Measurements from ENCODE around the gene SARS2.
"Not testable (repeated sequence)": the region's sequence is repeated elsewhere in the genome, so short reads cannot be mapped to it uniquely, and the experiment has no call there.

The SARS2 gene

GRCh38 chr19:38966149-38966548 lies 35.6 kb upstream of the SARS2 start:
- not testable (repeated sequence) for H2AFZ ChIP-seq (ENCODE audit: low read length, unreplicated experiment); H3K27me3 ChIP-seq (ENCODE audit: insufficient read depth, low read length); H3K27ac ChIP-seq (ENCODE audit: low read depth, low read length); H3K4me1 ChIP-seq (ENCODE audit: control insufficient read depth, insufficient read depth, low read length, unreplicated experiment); H3K79me2 ChIP-seq (ENCODE audit: control insufficient read depth, insufficient read depth, low read length, unreplicated experiment); H3K36me3 ChIP-seq (ENCODE audit: insufficient read depth, low read length); H3K4me3 ChIP-seq (ENCODE audit: low read depth, low read length)

GRCh38 chr19:38964738-38965137 lies 34.2 kb upstream of the SARS2 start:
- Histone ChIP-seq H3K27me3 (ENCODE audit: insufficient read depth, low read length) (no peaks in the 10 kb centered on the region), H3K79me2 (ENCODE audit: control insufficient read depth, insufficient read depth, low read length, unreplicated experiment) (no peaks in the 10 kb centered on the region), H2AFZ (ENCODE audit: low read length, unreplicated experiment) (no peak overlapping the region), H3K27ac (ENCODE audit: low read depth, low read length) (no peak overlapping the region), H3K36me3 (ENCODE audit: insufficient read depth, low read length) (no peaks in the 10 kb centered on the region), H3K4me1 (ENCODE audit: control insufficient read depth, insufficient read depth, low read length, unreplicated experiment) (no peaks in the 10 kb centered on the region), H3K4me3 (ENCODE audit: low read depth, low read length) (no peak overlapping the region)

- Histone ChIP-seq H2AFZ (ENCODE audit: low read length, unreplicated experiment) (no peak overlapping the region), H3K4me3 (ENCODE audit: low read depth, low read length) (no peak overlapping the region), H3K27ac (ENCODE audit: low read depth, low read length) (no peak overlapping the region), H3K79me2 (ENCODE audit: control insufficient read depth, insufficient read depth, low read length, unreplicated experiment) (no peaks in the 10 kb centered on the region), H3K4me1 (ENCODE audit: control insufficient read depth, insufficient read depth, low read length, unreplicated experiment) (no peaks in the 10 kb centered on the region), H3K27me3 (ENCODE audit: insufficient read depth, low read length) (no peaks in the 10 kb centered on the region), H3K36me3 (ENCODE audit: insufficient read depth, low read length) (no peaks in the 10 kb centered on the region)
These were observed 29.1 kb upstream of the SARS2 start for GRCh38 chr19:38959618-38960017.

GRCh38 chr19:38958301-38958700 lies 27.7 kb upstream of the SARS2 start:
- H3K4me3 ChIP-seq (ENCODE audit: low read depth, low read length), result no peak overlapping the region
- H3K79me2 ChIP-seq (ENCODE audit: control insufficient read depth, insufficient read depth, low read length, unreplicated experiment), result no peaks in the 10 kb centered on the region
- H3K36me3 ChIP-seq (ENCODE audit: insufficient read depth, low read length), result no peaks in the 10 kb centered on the region
- H3K27me3 ChIP-seq (ENCODE audit: insufficient read depth, low read length), result no peaks in the 10 kb centered on the region
- H3K27ac ChIP-seq (ENCODE audit: low read depth, low read length), result no peak overlapping the region
- H2AFZ ChIP-seq (ENCODE audit: low read length, unreplicated experiment), result no peak overlapping the region
- no peaks in the 10 kb centered on the region for H3K4me1 ChIP-seq (ENCODE audit: control insufficient read depth, insufficient read depth, low read length, unreplicated experiment)

- no peak overlapping the region for H3K27ac ChIP-seq (ENCODE audit: low read depth, low read length)
- no peaks in the 10 kb centered on the region for H3K27me3 ChIP-seq (ENCODE audit: insufficient read depth, low read length)
- H3K4me1 ChIP-seq (ENCODE audit: control insufficient read depth, insufficient read depth, low read length, unreplicated experiment), result no peaks in the 10 kb centered on the region
- no peaks in the 10 kb centered on the region for H3K79me2 ChIP-seq (ENCODE audit: control insufficient read depth, insufficient read depth, low read length, unreplicated experiment)
- H3K4me3 ChIP-seq (ENCODE audit: low read depth, low read length), result no peak overlapping the region
- no peak overlapping the region for H2AFZ ChIP-seq (ENCODE audit: low read length, unreplicated experiment)
- H3K36me3 ChIP-seq (ENCODE audit: insufficient read depth, low read length), result no peaks in the 10 kb centered on the region
These were observed 25.7 kb upstream of the SARS2 start for GRCh38 chr19:38956264-38956663.

- Histone ChIP-seq H3K4me1 (ENCODE audit: control insufficient read depth, insufficient read depth, low read length, unreplicated experiment) (no peaks in the 10 kb centered on the region), H3K36me3 (ENCODE audit: insufficient read depth, low read length) (no peaks in the 10 kb centered on the region), H3K4me3 (ENCODE audit: low read depth, low read length) (no peak overlapping the region), H3K27me3 (ENCODE audit: insufficient read depth, low read length) (no peaks in the 10 kb centered on the region), H3K79me2 (ENCODE audit: control insufficient read depth, insufficient read depth, low read length, unreplicated experiment) (no peaks in the 10 kb centered on the region), H2AFZ (ENCODE audit: low read length, unreplicated experiment) (no peak overlapping the region), H3K27ac (ENCODE audit: low read depth, low read length) (no peak overlapping the region)
These were observed 23.1 kb upstream of the SARS2 start for GRCh38 chr19:38953677-38954076.

GRCh38 chr19:38952395-38953165 lies 22.0 kb upstream of the SARS2 start:
- Histone ChIP-seq H3K27ac (ENCODE audit: low read depth, low read length) (no peak overlapping the region), H3K4me1 (ENCODE audit: control insufficient read depth, insufficient read depth, low read length, unreplicated experiment) (no peaks in the 10 kb centered on the region), H3K4me3 (ENCODE audit: low read depth, low read length) (no peak overlapping the region), H3K27me3 (ENCODE audit: insufficient read depth, low read length) (no peaks in the 10 kb centered on the region), H2AFZ (ENCODE audit: low read length, unreplicated experiment) (no peak overlapping the region), H3K36me3 (ENCODE audit: insufficient read depth, low read length) (no peaks in the 10 kb centered on the region), H3K79me2 (ENCODE audit: control insufficient read depth, insufficient read depth, low read length, unreplicated experiment) (no peaks in the 10 kb centered on the region)

- Histone ChIP-seq H3K4me1 (ENCODE audit: control insufficient read depth, insufficient read depth, low read length, unreplicated experiment) (no peaks in the 10 kb centered on the region), H3K27ac (ENCODE audit: low read depth, low read length) (no peak overlapping the region), H3K79me2 (ENCODE audit: control insufficient read depth, insufficient read depth, low read length, unreplicated experiment) (no peaks in the 10 kb centered on the region), H3K4me3 (ENCODE audit: low read depth, low read length) (no peak overlapping the region), H3K36me3 (ENCODE audit: insufficient read depth, low read length) (0 out of 2 replicates have a peak, but pooled peaks cover 4% of the 10 kb centered on the region), H3K27me3 (ENCODE audit: insufficient read depth, low read length) (no peaks in the 10 kb centered on the region), H2AFZ (ENCODE audit: low read length, unreplicated experiment) (no peak overlapping the region)
These were observed 20.6 kb upstream of the SARS2 start for GRCh38 chr19:38951187-38951586.

GRCh38 chr19:38949580-38950367 lies 19.2 kb upstream of the SARS2 start:
- Histone ChIP-seq H3K79me2 (ENCODE audit: control insufficient read depth, insufficient read depth, low read length, unreplicated experiment) (no peaks in the 10 kb centered on the region), H3K4me3 (ENCODE audit: low read depth, low read length) (no peak overlapping the region), H3K27me3 (ENCODE audit: insufficient read depth, low read length) (no peaks in the 10 kb centered on the region), H3K27ac (ENCODE audit: low read depth, low read length) (no peak overlapping the region), H2AFZ (ENCODE audit: low read length, unreplicated experiment) (no peak overlapping the region), H3K36me3 (ENCODE audit: insufficient read depth, low read length) (0 out of 2 replicates have a peak, but pooled peaks cover 4% of the 10 kb centered on the region), H3K4me1 (ENCODE audit: control insufficient read depth, insufficient read depth, low read length, unreplicated experiment) (no peaks in the 10 kb centered on the region)

GRCh38 chr19:38946229-38947010 lies 15.9 kb upstream of the SARS2 start:
- no peaks in the 10 kb centered on the region for H3K27me3 ChIP-seq (ENCODE audit: insufficient read depth, low read length)
- no peaks in the 10 kb centered on the region for H3K79me2 ChIP-seq (ENCODE audit: control insufficient read depth, insufficient read depth, low read length, unreplicated experiment)
- no peak overlapping the region for H3K4me3 ChIP-seq (ENCODE audit: low read depth, low read length)
- no peak overlapping the region for H3K27ac ChIP-seq (ENCODE audit: low read depth, low read length)
- H2AFZ ChIP-seq (ENCODE audit: low read length, unreplicated experiment), result no peak overlapping the region
- H3K4me1 ChIP-seq (ENCODE audit: control insufficient read depth, insufficient read depth, low read length, unreplicated experiment), result no peaks in the 10 kb centered on the region
- 0 out of 2 replicates have a peak, but pooled peaks cover 4% of the 10 kb centered on the region for H3K36me3 ChIP-seq (ENCODE audit: insufficient read depth, low read length)

Data from ACC112 (cell line).